ENCODE results near the gene VILL. TPM values are rescaled to one million over a fixed set of nuclear protein-coding genes. Genes with fewer than 3 reads are reported as not detected.

The VILL gene
- total and polyA plus RNA-seq, 10 donors, result 14.4 to 23.4 (median 17.3) TPM

DNA sequence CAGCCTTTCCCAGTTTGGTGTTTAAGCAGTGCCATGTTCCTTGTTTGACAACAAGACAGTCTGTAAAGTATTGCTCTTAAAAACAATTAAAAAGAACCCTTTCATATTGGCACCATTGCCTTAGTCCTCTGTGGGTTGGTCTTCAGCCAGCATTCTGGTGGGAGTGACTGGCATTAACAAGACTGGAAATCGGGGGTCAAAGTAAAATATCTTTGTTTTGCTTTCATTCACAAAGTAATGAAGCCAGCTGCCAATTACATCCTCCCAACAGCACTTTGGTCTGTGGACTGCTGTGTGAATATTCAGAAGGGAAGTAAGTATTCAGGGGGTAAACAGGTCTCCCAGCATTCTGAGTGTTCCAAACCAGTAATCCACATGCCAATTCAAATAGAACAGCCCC, 8.3 kb upstream of the VILL start:
- 30 to 70% (median 57%) methylated on average over 1 of the region's 1 CpG for WGBS, 5 donors
- DNase-seq, result no peak
- peaks cover 0 to 38% (median 0%) of the 10 kb centered on the region in 6 donors for H3K36me3 ChIP-seq
- intact Hi-C loops (cut with DNase I; ENCODE audit: low total_unique reads), result no loop called here
- H3K4me1 ChIP-seq, result peaks cover 0 to 45% (median 3%) of the 10 kb centered on the region in 6 donors
- H3K4me3 ChIP-seq, result no peak overlapping the region
- no peaks in the 10 kb centered on the region for H3K27me3 ChIP-seq (replicated peaks in 1 of 7)
- TF ChIP-seq, protein P1, sequence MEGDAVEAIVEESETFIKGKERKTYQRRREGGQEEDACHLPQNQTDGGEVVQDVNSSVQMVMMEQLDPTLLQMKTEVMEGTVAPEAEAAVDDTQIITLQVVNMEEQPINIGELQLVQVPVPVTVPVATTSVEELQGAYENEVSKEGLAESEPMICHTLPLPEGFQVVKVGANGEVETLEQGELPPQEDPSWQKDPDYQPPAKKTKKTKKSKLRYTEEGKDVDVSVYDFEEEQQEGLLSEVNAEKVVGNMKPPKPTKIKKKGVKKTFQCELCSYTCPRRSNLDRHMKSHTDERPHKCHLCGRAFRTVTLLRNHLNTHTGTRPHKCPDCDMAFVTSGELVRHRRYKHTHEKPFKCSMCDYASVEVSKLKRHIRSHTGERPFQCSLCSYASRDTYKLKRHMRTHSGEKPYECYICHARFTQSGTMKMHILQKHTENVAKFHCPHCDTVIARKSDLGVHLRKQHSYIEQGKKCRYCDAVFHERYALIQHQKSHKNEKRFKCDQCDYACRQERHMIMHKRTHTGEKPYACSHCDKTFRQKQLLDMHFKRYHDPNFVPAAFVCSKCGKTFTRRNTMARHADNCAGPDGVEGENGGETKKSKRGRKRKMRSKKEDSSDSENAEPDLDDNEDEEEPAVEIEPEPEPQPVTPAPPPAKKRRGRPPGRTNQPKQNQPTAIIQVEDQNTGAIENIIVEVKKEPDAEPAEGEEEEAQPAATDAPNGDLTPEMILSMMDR (IDR thresholded peaks at IDR 0.05 in 8 of 11, conservative IDR thresholded peaks at IDR 0.05 in 3 of 11), result no peak
- TF ChIP-seq POLR2A (IDR thresholded peaks at IDR 0.05), result no peak
- TF ChIP-seq POLR2AphosphoS5 (IDR thresholded peaks at IDR 0.05), result no peak
- peak overlapping the region in 1 of 8 donors; percentile 15 for H3K27ac ChIP-seq
- no peaks in the 10 kb centered on the region for H3K9me3 ChIP-seq

DNA sequence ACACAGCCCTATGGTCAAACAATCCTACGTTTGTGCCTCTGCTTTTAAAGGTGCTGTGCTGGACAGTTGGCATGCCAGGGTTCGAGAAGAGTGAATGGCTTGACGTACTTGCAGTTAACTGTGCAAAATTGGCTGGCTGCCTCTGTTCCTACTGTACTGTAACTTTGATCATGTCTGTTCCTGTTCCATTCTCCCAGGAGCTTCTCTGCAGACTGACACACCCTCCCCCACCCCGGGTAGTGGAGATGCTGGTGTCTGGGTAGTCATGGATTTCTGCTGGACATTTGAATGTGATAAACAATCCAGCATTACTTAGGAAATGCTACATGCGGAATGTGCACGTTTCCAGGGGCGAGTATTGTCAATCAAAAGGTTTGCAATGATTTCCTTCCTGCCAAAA, 6.5 kb upstream of the VILL start:
- TF ChIP-seq, protein P1 (IDR thresholded peaks at IDR 0.05 in 8 of 11, conservative IDR thresholded peaks at IDR 0.05 in 3 of 11), result no peak
- TF ChIP-seq POLR2A (IDR thresholded peaks at IDR 0.05) (no peak), POLR2AphosphoS5 (IDR thresholded peaks at IDR 0.05) (no peak)
- no peak for DNase-seq
- H3K27me3 ChIP-seq (replicated peaks in 1 of 7), result no peaks in the 10 kb centered on the region
- peaks cover 0 to 58% (median 3%) of the 10 kb centered on the region in 6 donors for H3K4me1 ChIP-seq
- intact Hi-C loops (cut with DNase I; ENCODE audit: low total_unique reads), result no loop called here
- H3K4me3 ChIP-seq, result no peak overlapping the region
- peak overlapping the region in 1 of 8 donors; percentile 47 for H3K27ac ChIP-seq
- H3K9me3 ChIP-seq, result no peaks in the 10 kb centered on the region
- 58 to 84% (median 65%) methylated on average over 7 of the region's 7 CpGs for WGBS, 5 donors
- H3K36me3 ChIP-seq, result peaks cover 0 to 38% (median 0%) of the 10 kb centered on the region in 6 donors

DNA sequence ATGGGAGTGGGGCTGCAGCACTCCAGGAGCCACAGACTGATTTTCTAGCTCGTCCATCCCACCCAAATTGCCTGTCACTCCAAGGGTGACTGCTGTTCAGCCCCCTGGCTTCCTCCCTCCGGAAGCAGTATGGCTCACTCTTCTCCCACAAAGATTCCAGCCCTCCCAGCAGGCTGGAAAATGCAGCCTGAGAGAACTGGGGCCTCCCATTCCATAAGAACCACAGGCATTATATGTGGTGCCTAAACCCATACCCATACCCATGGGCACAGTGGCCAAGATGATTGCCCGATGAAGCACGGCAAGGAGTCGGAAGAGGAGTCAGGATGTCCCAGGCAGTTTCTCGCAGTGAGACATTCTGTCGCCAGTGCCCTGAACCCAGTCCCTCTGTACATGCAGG, 6.0 kb upstream of the VILL start:
- Histone ChIP-seq H3K27me3 (replicated peaks in 1 of 7) (no peaks in the 10 kb centered on the region), H3K9me3 (no peaks in the 10 kb centered on the region), H3K4me1 (peaks cover 0 to 54% (median 3%) of the 10 kb centered on the region in 6 donors), H3K27ac (peak overlapping the region in 1 of 8 donors; percentile 47), H3K36me3 (peaks cover 0 to 38% (median 0%) of the 10 kb centered on the region in 6 donors), H3K4me3 (no peak overlapping the region)
- TF ChIP-seq, protein P1 (IDR thresholded peaks at IDR 0.05 in 8 of 11, conservative IDR thresholded peaks at IDR 0.05 in 3 of 11), result no peak
- TF ChIP-seq POLR2A (IDR thresholded peaks at IDR 0.05) (no peak), POLR2AphosphoS5 (IDR thresholded peaks at IDR 0.05) (no peak)
- intact Hi-C loops (cut with DNase I; ENCODE audit: low total_unique reads), result no loop called here
- WGBS, 5 donors, result 71 to 97% (median 85%) methylated on average over 6 to 7 of the region's 7 CpGs
- DNase-seq, result peak; percentile 43

DNA sequence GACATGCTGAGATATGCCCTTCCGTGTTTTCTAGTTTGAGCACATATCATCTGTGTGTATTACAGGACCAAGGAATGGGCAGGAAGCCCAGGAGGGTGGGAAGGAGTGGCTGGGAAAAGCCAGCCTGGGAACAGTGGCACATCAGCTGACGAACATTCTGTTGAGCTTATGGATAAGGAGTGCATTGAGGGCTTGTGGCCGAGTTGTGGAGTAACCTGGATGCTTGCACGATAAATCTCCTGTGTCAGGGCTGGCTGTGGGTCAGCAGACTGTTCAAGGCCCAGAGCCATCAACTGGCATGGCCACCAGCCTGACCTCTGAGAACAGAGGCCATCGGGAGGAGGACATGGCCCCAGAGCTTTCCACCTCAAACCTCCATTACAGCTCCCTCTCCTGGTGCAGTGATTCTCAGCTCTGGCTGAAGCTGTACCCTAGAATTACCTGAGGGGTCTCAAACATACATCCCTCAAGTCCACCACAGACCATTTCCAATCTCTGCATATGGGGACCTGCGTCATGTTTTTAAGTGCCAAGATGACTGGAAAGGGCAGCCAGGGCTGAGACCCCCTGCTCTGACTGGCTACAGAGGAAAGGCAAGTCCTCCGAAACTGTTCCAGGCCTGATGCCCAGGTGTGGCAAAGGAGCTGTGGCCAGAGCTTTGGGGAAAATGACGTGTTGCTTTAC, 4.8 kb upstream of the VILL start:
- no peak overlapping the region for H3K4me3 ChIP-seq
- WGBS, 5 donors, result 86 to 91% (median 88%) methylated on average over 7 to 8 of the region's 8 CpGs
- H3K9me3 ChIP-seq, result no peaks in the 10 kb centered on the region
- intact Hi-C loops (cut with DNase I; ENCODE audit: low total_unique reads), result no loop called here
- TF ChIP-seq POLR2A (IDR thresholded peaks at IDR 0.05) (no peak), POLR2AphosphoS5 (IDR thresholded peaks at IDR 0.05) (no peak)
- TF ChIP-seq, protein P1 (IDR thresholded peaks at IDR 0.05 in 8 of 11, conservative IDR thresholded peaks at IDR 0.05 in 3 of 11), result no peak
- no peak overlapping the region for H3K27ac ChIP-seq
- H3K27me3 ChIP-seq (replicated peaks in 1 of 7), result no peaks in the 10 kb centered on the region
- peaks cover 0 to 43% (median 0%) of the 10 kb centered on the region in 6 donors for H3K4me1 ChIP-seq
- H3K36me3 ChIP-seq, result peaks cover 0 to 31% (median 0%) of the 10 kb centered on the region in 6 donors
- peak; percentile 33 for DNase-seq
